Esophagus squamous epithelium (tissue), 4 donors: ENCODE results near the gene KRTAP2-2.

Experiments used
- POLR2A ChIP-seq, 4 donors: fragments of 450-650 bp; IDR thresholded peaks; one replicate each; pipeline ENCODE4 v1.6.1; 2017; ENCODE audit warnings: antibody characterized with exemption in 4 of 4, mild to moderate bottlenecking in 4 of 4, moderate library complexity in 3 of 4
- TF ChIP-seq, protein P1 (sequence below), 6 experiments: fragments of 450-650 bp in 4 of 6; fragments of 200-600 bp in 2 of 6; sonication (generic) in 2 of 6; IDR thresholded peaks; one replicate each; pipeline ENCODE4 v1.5.1; 2016 to 2019; ENCODE audit warnings: antibody characterized with exemption in 6 of 6, mild to moderate bottlenecking in 4 of 6, moderate library complexity in 4 of 6

DNA sequence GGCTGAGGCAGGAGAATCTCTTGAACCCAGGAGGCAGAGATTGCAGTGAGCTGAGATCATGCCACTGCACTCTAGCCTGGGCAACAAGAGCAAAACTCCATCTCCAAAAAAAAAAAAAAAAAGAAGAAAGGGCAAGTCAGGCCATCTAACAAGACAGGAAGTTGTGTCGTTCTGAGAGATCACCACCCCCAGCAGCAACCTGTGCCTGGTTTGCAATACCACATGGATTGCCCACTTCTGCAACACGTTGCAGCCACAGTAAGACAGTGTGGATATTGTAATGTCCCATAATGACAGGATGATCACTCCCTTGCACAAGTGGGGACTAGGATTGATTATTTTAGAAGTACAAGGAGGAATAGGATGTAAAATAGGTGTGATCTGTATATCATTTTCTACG, 14.0 kb upstream of the KRTAP2-2 start:
- TF ChIP-seq, protein P1, sequence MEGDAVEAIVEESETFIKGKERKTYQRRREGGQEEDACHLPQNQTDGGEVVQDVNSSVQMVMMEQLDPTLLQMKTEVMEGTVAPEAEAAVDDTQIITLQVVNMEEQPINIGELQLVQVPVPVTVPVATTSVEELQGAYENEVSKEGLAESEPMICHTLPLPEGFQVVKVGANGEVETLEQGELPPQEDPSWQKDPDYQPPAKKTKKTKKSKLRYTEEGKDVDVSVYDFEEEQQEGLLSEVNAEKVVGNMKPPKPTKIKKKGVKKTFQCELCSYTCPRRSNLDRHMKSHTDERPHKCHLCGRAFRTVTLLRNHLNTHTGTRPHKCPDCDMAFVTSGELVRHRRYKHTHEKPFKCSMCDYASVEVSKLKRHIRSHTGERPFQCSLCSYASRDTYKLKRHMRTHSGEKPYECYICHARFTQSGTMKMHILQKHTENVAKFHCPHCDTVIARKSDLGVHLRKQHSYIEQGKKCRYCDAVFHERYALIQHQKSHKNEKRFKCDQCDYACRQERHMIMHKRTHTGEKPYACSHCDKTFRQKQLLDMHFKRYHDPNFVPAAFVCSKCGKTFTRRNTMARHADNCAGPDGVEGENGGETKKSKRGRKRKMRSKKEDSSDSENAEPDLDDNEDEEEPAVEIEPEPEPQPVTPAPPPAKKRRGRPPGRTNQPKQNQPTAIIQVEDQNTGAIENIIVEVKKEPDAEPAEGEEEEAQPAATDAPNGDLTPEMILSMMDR (IDR thresholded peaks at IDR 0.05): no peak
- TF ChIP-seq POLR2A (IDR thresholded peaks at IDR 0.05): no peak
